CD4-positive, alpha-beta memory T cell (primary cell): ENCODE measurements around the gene PUS10. TPM values are rescaled to one million over a fixed set of nuclear protein-coding genes. Genes with fewer than 3 reads are reported as not detected.
"Not testable (repeated sequence)": the region's sequence is repeated elsewhere in the genome, so short reads cannot be mapped to it uniquely, and the experiment has no call there.

Source experiments
- CTCF ChIA-PET: fragments of 350-600 bp; sonication (Branson Sonifier 250); formaldehyde crosslinking; loops from one replicate; lab custom pipeline; 2021; ENCODE audit warnings: inconsistent platforms; ENCODE audit not compliant: partially characterized antibody; lab: Charles Lee
- POLR2A ChIA-PET: fragments of 350-600 bp; sonication (Branson Sonifier 250); formaldehyde crosslinking; loops from one replicate; lab custom pipeline; 2021; ENCODE audit not compliant: partially characterized antibody; lab: Charles Lee
- DNase-seq, 5 donors: peaks; one replicate each; pipeline versions ENCODE4 v3.0.0 to v3.0.0-alpha.2; 2020 to 2022; ENCODE audit warnings: mixed read lengths in 1 of 5
- H3K27ac ChIP-seq: one replicate; pipeline ENCODE4 v1.7.0; 2013; ENCODE audit warnings: low read depth, low read length
- H3K27me3 ChIP-seq: 2 replicates; pipeline ENCODE4 v1.7.0; 2013; ENCODE audit warnings: mild to moderate bottlenecking, low read length, moderate library complexity; ENCODE audit not compliant: insufficient read depth
- H3K36me3 ChIP-seq: 2 replicates; pipeline ENCODE4 v1.7.0; 2013; ENCODE audit warnings: mild to moderate bottlenecking, low read length, moderate library complexity; ENCODE audit not compliant: insufficient read depth
- H3K4me1 ChIP-seq: 2 replicates; pipeline ENCODE4 v1.7.0; 2013; ENCODE audit warnings: mild to moderate bottlenecking, low read length, moderate library complexity; ENCODE audit not compliant: insufficient read depth
- H3K4me3 ChIP-seq, 2 donors: one replicate each; pipeline ENCODE4 v1.7.0; 2013; ENCODE audit warnings: low read length in 2 of 2, mild to moderate bottlenecking in 1 of 2
- H3K9me3 ChIP-seq, 2 donors: one replicate each; pipeline ENCODE4 v1.7.0; 2013; ENCODE audit warnings: low read length in 2 of 2, control low read depth in 1 of 2; ENCODE audit not compliant: control insufficient read depth in 1 of 2
- H3K27ac Mint-ChIP-seq, 7 donors: one replicate each; pipeline ENCODE4 v1.8.0; 2020 to 2021; ENCODE audit warnings: mixed read lengths in 7 of 7, mild to moderate bottlenecking in 6 of 7, inconsistent platforms in 3 of 7, moderate library complexity in 3 of 7
- H3K27me3 Mint-ChIP-seq, 2 donors: one replicate each; pipeline ENCODE4 v1.8.0; 2020 to 2021; ENCODE audit warnings: mixed read lengths in 2 of 2
- H3K36me3 Mint-ChIP-seq, 2 donors: one replicate each; pipeline ENCODE4 v1.8.0; 2020 to 2021; ENCODE audit warnings: mixed read lengths in 2 of 2, inconsistent platforms in 1 of 2, mild to moderate bottlenecking in 1 of 2
- H3K4me1 Mint-ChIP-seq, 4 donors: one replicate each; pipeline ENCODE4 v1.8.0; 2020 to 2021; ENCODE audit warnings: mixed read lengths in 4 of 4, mild to moderate bottlenecking in 1 of 4
- H3K4me3 Mint-ChIP-seq, 8 donors: one replicate each; pipeline ENCODE4 v1.8.0; 2020 to 2021; ENCODE audit warnings: mixed read lengths in 8 of 8, mild to moderate bottlenecking in 7 of 8, moderate library complexity in 6 of 8, inconsistent platforms in 3 of 8
- H3K9me3 Mint-ChIP-seq, 8 donors: one replicate each; pipeline ENCODE4 v1.8.0; 2020 to 2021; ENCODE audit warnings: mixed read lengths in 8 of 8, mild to moderate bottlenecking in 5 of 8, inconsistent platforms in 3 of 8, moderate library complexity in 1 of 8
- intact Hi-C: fragments of 100-400 bp; cut with micrococcal nuclease; formaldehyde crosslinking; loops from one replicate; pipeline ENCODE4 v1.15.1; 2023
- polyA plus RNA-seq, 2 donors: library from polyadenylated mRNA; unstranded; fragments of 300-500 nt; fragmentation: Illumina TruSeq; gene quantifications; one replicate each; pipeline ENCODE4 v1.2.3, GENCODE V29; 2021
- total RNA-seq, 2 experiments: library from RNA; stranded (reverse); gene quantifications; one replicate each; pipeline ENCODE4 v1.2.3, GENCODE V29; 2021

Gene PUS10
- total and polyA plus RNA-seq, 4 experiments from 2014 or later, result 3.4 to 8.0 (median 5.6) TPM

DNA sequence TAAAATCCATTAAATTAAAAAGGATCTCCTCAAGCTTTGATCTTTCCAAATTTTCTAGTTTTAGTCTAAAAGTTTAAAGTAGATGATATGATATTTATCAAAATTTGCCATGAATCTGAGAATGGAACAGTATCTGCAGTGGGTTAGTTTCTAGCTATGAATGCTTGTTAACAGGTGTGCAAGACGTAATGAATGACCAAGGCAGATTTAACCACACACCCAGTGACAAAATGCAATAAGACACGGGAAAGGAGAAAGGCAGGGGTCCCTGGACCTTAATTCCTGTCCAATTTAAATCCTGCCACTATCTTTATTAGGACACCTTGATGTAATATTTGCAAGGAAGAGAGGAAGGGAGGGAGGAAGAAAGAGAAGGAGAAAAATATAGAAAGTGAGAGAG lies 31.0 kb downstream of the PUS10 start:
- no peaks in the 10 kb centered on the region for H3K27me3 Mint-ChIP-seq
- Histone ChIP-seq H3K4me1 (no peaks in the 10 kb centered on the region), H3K36me3 (no peaks in the 10 kb centered on the region), H3K9me3 (no peaks in the 10 kb centered on the region), H3K27me3 (no peaks in the 10 kb centered on the region), H3K4me3 (no peak overlapping the region), H3K27ac (no peak overlapping the region)
- H3K36me3 Mint-ChIP-seq, result peaks cover 1 to 8% of the 10 kb centered on the region in 2 donors
- intact Hi-C loops, result no loop called here
- peak overlapping the region in 2 of 7 donors; percentile 47 to 65 for H3K27ac Mint-ChIP-seq
- H3K9me3 Mint-ChIP-seq, result peaks cover 0 to 10% (median 1%) of the 10 kb centered on the region in 8 donors
- H3K4me1 Mint-ChIP-seq, result no peaks in the 10 kb centered on the region
- DNase-seq, result no peak
- POLR2A ChIA-PET, result interaction anchor here (0.6 kb wide), 1 partner anchor 168 kb away, joined by 3 read pairs; no protein-coding TSS in a partner anchor
- CTCF ChIA-PET, result interaction anchor here (1.8 to 1.9 kb wide), 2 partner anchors 12 to 279 kb away, joined by 5 to 7 read pairs; no protein-coding TSS in a partner anchor
- H3K4me3 Mint-ChIP-seq, result no peak overlapping the region

DNA sequence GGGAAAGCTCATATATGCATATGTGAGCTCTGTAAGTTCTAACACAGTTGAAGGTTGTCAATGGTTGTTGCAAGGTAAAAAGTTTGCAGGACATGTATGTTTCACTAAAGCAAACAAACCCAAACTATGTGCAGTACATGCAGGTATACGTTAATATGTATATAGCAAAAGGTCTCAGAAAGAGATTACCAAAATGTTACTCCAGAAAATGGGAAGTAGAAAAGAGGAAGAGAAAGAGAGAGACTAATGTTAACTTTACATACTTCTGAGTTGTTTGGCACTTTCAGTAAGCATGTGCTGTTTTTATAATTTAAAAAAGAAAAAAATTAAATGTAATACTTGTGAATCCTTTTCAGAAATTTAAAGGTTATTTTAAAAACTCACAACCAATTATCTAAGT lies 33.3 kb downstream of the PUS10 start:
- H3K36me3 ChIP-seq, result no peaks in the 10 kb centered on the region
- H3K27ac Mint-ChIP-seq, result peak overlapping the region in 1 of 7 donors; percentile 82
- no peaks in the 10 kb centered on the region for H3K4me1 ChIP-seq
- no peak overlapping the region for H3K27ac ChIP-seq
- H3K27me3 Mint-ChIP-seq, result no peaks in the 10 kb centered on the region
- no peaks in the 10 kb centered on the region for H3K9me3 ChIP-seq
- DNase-seq, result no peak
- intact Hi-C loops, result no loop called here
- H3K4me3 Mint-ChIP-seq, result no peak overlapping the region
- ChIA-PET CTCF (no interaction called here), POLR2A (no interaction called here)
- H3K4me1 Mint-ChIP-seq, result peaks cover 0 to 4% (median 0%) of the 10 kb centered on the region in 4 donors
- H3K36me3 Mint-ChIP-seq, result no peaks in the 10 kb centered on the region
- H3K4me3 ChIP-seq, result no peak overlapping the region
- no peaks in the 10 kb centered on the region for H3K27me3 ChIP-seq
- H3K9me3 Mint-ChIP-seq, result no peaks in the 10 kb centered on the region

GRCh38 chr2:60982066-60982465 lies 36.0 kb downstream of the PUS10 start:
- H3K4me1 ChIP-seq, POLR2A ChIA-PET, CTCF ChIA-PET, H3K9me3 ChIP-seq, H3K4me1 Mint-ChIP-seq, H3K36me3 Mint-ChIP-seq, H3K9me3 Mint-ChIP-seq, H3K4me3 ChIP-seq, DNase-seq, H3K27ac Mint-ChIP-seq, H3K4me3 Mint-ChIP-seq, intact Hi-C loops, H3K27ac ChIP-seq, H3K27me3 Mint-ChIP-seq, H3K36me3 ChIP-seq, H3K27me3 ChIP-seq: not testable (repeated sequence)

DNA sequence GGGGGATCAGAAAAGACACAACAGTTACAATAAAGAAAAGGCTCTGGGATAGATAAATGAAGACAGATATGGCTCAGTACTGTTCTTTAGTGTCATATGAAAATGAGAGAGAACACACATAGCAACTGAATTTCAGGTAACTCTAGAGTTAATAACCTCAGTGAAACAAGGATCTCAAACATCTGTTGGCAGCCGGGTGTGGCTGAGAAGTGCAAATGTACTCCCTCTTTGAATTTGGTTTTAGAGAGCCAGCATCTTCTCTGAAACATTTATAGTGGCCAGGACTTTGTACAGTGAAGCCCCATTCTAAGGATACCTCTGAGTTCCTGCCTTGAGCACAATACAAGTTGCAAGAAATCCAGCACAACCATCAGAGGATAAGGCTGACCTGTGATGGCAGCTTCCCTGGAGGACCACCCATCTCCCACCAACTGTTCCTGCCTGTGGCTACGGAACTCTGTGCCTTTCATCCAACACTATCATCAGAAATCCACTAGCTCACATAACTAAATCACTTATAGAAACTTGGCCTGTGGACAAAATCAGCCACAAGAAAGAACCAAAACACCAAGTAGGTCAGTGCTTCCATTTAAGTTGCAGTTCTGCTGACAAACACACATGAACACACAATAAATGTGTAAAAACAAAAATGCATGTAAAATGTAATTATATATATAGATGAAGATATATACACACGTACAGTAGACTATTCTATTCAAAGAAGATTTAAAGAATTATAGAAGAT lies 37.8 kb downstream of the PUS10 start:
- H3K27ac Mint-ChIP-seq, result peak overlapping the region in 1 of 7 donors; percentile 52

DNA sequence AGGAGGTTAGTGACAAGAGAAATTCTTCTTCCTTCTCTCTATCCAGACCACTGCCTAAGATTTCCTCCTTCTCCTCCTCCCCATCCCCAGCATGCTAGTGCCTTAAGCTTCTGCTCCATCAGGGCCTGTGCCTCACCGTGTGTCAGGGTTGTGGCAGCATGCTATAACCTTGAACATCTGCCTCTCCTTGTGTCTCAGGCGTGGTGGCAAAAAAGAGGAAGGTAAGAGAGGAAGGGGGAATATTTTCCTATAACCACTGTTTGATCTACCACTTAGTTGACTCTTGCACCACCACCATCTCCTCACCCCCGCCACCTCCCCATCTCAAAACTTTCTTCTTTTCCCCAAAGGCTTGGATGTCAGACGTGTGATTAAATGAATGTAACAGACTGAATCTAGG lies 38.8 kb downstream of the PUS10 start:
- H3K27me3 ChIP-seq, result no peaks in the 10 kb centered on the region
- intact Hi-C loops, result no loop called here
- no peak overlapping the region for H3K4me3 ChIP-seq
- no peak overlapping the region for H3K4me3 Mint-ChIP-seq
- POLR2A ChIA-PET, result no interaction called here
- no peak for DNase-seq
- H3K27me3 Mint-ChIP-seq, result no peaks in the 10 kb centered on the region
- no peaks in the 10 kb centered on the region for H3K9me3 Mint-ChIP-seq
- H3K36me3 ChIP-seq, result no peaks in the 10 kb centered on the region
- no peaks in the 10 kb centered on the region for H3K36me3 Mint-ChIP-seq
- H3K27ac Mint-ChIP-seq, result peak overlapping the region in 1 of 7 donors; percentile 5
- H3K9me3 ChIP-seq, result no peaks in the 10 kb centered on the region
- peaks cover 4 to 15% (median 8%) of the 10 kb centered on the region in 4 donors for H3K4me1 Mint-ChIP-seq
- no peaks in the 10 kb centered on the region for H3K4me1 ChIP-seq
- CTCF ChIA-PET, result no interaction called here
- no peak overlapping the region for H3K27ac ChIP-seq

More for the DNA sequence above, 37.8 kb downstream of the PUS10 start:
- Histone ChIP-seq H3K4me3 (no peak overlapping the region), H3K27me3 (no peaks in the 10 kb centered on the region), H3K36me3 (no peaks in the 10 kb centered on the region), H3K9me3 (no peaks in the 10 kb centered on the region), H3K27ac (no peak overlapping the region), H3K4me1 (no peaks in the 10 kb centered on the region)
- ChIA-PET POLR2A (no interaction called here), CTCF (no interaction called here)
- Mint-ChIP-seq H3K36me3 (no peaks in the 10 kb centered on the region), H3K4me1 (peaks cover 4 to 15% (median 8%) of the 10 kb centered on the region in 4 donors), H3K9me3 (no peaks in the 10 kb centered on the region), H3K27me3 (no peaks in the 10 kb centered on the region), H3K4me3 (no peak overlapping the region)
- intact Hi-C loops, result no loop called here
- no peak for DNase-seq

DNA sequence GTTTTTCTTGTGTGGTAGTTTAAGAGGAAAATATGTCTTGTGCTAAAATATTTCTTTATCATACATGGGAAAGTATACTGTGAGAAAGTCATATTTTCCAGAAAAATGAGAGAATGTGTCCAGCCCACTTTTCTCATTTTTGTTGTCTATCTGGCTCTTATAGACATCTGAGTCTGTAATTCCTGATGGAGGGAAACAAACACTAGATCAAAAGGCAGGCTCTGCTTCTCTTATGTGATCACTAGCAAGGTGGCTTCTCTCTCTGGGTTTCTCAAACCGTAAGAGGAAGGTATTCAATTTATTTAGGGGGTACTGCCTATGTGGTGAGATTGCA lies 40.5 kb downstream of the PUS10 start:
- no peak overlapping the region for H3K4me3 Mint-ChIP-seq
- intact Hi-C loops, result no loop called here
- ChIA-PET CTCF (no interaction called here), POLR2A (no interaction called here)
- Histone ChIP-seq H3K27me3 (no peaks in the 10 kb centered on the region), H3K36me3 (no peaks in the 10 kb centered on the region), H3K4me3 (no peak overlapping the region), H3K27ac (no peak overlapping the region), H3K9me3 (no peaks in the 10 kb centered on the region), H3K4me1 (no peaks in the 10 kb centered on the region)
- H3K27ac Mint-ChIP-seq, result peak overlapping the region in 2 of 7 donors; percentile 57 to 59
- peaks cover 4 to 17% (median 9%) of the 10 kb centered on the region in 4 donors for H3K4me1 Mint-ChIP-seq
- H3K27me3 Mint-ChIP-seq, result no peaks in the 10 kb centered on the region
- H3K36me3 Mint-ChIP-seq, result no peaks in the 10 kb centered on the region
- H3K9me3 Mint-ChIP-seq, result no peaks in the 10 kb centered on the region
- no peak for DNase-seq

- POLR2A ChIA-PET, result no interaction called here
- H3K4me3 ChIP-seq, result no peak overlapping the region
- no peaks in the 10 kb centered on the region for H3K9me3 ChIP-seq
- no peaks in the 10 kb centered on the region for H3K4me1 ChIP-seq
- intact Hi-C loops, result no loop called here
- DNase-seq, result no peak
- no peaks in the 10 kb centered on the region for H3K27me3 ChIP-seq
- H3K27ac ChIP-seq, result no peak overlapping the region
- Mint-ChIP-seq H3K27ac (peak overlapping the region in 2 of 7 donors; percentile 57 to 64), H3K4me3 (no peak overlapping the region), H3K9me3 (no peaks in the 10 kb centered on the region), H3K36me3 (no peaks in the 10 kb centered on the region), H3K27me3 (no peaks in the 10 kb centered on the region), H3K4me1 (peaks cover 6 to 19% (median 12%) of the 10 kb centered on the region in 4 donors)
- CTCF ChIA-PET, result no interaction called here
- no peaks in the 10 kb centered on the region for H3K36me3 ChIP-seq
These were observed 41.0 kb downstream of the PUS10 start for GRCh38 chr2:60976875-60977561.
